B cell (primary cell): ENCODE data around the gene SLC35E3.

Experiments
- CTCF ChIP-seq: fragments of 200-600 bp; IDR thresholded peaks from one replicate; pipeline ENCODE4 v1.8.0; 2022; ENCODE audit warnings: antibody characterized with exemption, mild to moderate bottlenecking
- EZH2 ChIP-seq: IDR thresholded peaks from 2 replicates; pipeline ENCODE4 v1.6.1; 2012; ENCODE audit warnings: borderline replicate concordance, low read depth, mild to moderate bottlenecking, moderate library complexity, low read length; ENCODE audit not compliant: insufficient read depth, poor library complexity, severe bottlenecking

- no peak for TF ChIP-seq CTCF
- TF ChIP-seq EZH2, result no peak
Observed at GRCh38 chr12:68759852-68760251, 13.9 kb downstream of the SLC35E3 start.
